Lower lobe of right lung (tissue), 2 donors: ENCODE results near the gene IGFBP5. TPM values are rescaled to one million over a fixed set of nuclear protein-coding genes. Genes with fewer than 3 reads are reported as not detected.

Experiments used
- ATAC-seq, 2 donors: fragments of 200-7000 bp; cut with Tn5 transposase; one replicate each; pipeline ENCODE4 v1.9.1; 2020 to 2022; ENCODE audit warnings: mild to moderate bottlenecking in 2 of 2, moderate library complexity in 2 of 2
- DNase-seq: peaks from one replicate; pipeline ENCODE4 v3.0.0-alpha.2; 2020
- H3K27ac ChIP-seq: fragments of 200-600 bp; one replicate; pipeline ENCODE4 v1.8.0; 2022
- H3K27me3 ChIP-seq: fragments of 200-600 bp; one replicate; pipeline ENCODE4 v1.8.0; 2022; ENCODE audit warnings: low read depth
- H3K36me3 ChIP-seq: fragments of 200-600 bp; one replicate; pipeline ENCODE4 v1.8.0; 2022; ENCODE audit warnings: mild to moderate bottlenecking
- H3K4me1 ChIP-seq: fragments of 200-600 bp; one replicate; pipeline ENCODE4 v1.8.0; 2022
- H3K4me3 ChIP-seq: fragments of 200-600 bp; one replicate; pipeline ENCODE4 v1.8.0; 2022; ENCODE audit warnings: mild to moderate bottlenecking
- H3K9me3 ChIP-seq: fragments of 200-600 bp; one replicate; pipeline ENCODE4 v1.8.0; 2022
- intact Hi-C: fragments of 100-400 bp; cut with DNase I; formaldehyde crosslinking; loops from one replicate; pipeline ENCODE4 v1.11.0; 2022
- total RNA-seq: library from RNA; stranded (reverse); fragmentation: NEBNext Ultra II Directional; extraction: Animal tissue kit (Norgen Biotek cat#: 25700); gene quantifications from one replicate; pipeline ENCODE4 v1.2.1, GENCODE V29; 2021
- TF ChIP-seq, protein P1 (sequence below): fragments of 200-600 bp; IDR thresholded peaks from one replicate; pipeline ENCODE4 v1.8.0; 2022; ENCODE audit warnings: antibody characterized with exemption, mild to moderate bottlenecking
- donor health status: DM: no; HTN: yes; CAD: no; lungs with severe emphysema.

IGFBP5 gene
- total RNA-seq, 1 donor from 2014 or later = 145 TPM

GRCh38 chr2:216633616-216634369, 61.6 kb downstream of the IGFBP5 start:
- Histone ChIP-seq H3K9me3 (no peaks in the 10 kb centered on the region), H3K4me3 (peak overlapping the region; percentile 55), H3K36me3 (no peaks in the 10 kb centered on the region), H3K27ac (no peak overlapping the region), H3K4me1 (peaks cover 37% of the 10 kb centered on the region), H3K27me3 (peaks cover 43% of the 10 kb centered on the region)
- ATAC-seq = peak; percentile 11 to 15
- intact Hi-C loops = no loop called here
- TF ChIP-seq, protein P1, sequence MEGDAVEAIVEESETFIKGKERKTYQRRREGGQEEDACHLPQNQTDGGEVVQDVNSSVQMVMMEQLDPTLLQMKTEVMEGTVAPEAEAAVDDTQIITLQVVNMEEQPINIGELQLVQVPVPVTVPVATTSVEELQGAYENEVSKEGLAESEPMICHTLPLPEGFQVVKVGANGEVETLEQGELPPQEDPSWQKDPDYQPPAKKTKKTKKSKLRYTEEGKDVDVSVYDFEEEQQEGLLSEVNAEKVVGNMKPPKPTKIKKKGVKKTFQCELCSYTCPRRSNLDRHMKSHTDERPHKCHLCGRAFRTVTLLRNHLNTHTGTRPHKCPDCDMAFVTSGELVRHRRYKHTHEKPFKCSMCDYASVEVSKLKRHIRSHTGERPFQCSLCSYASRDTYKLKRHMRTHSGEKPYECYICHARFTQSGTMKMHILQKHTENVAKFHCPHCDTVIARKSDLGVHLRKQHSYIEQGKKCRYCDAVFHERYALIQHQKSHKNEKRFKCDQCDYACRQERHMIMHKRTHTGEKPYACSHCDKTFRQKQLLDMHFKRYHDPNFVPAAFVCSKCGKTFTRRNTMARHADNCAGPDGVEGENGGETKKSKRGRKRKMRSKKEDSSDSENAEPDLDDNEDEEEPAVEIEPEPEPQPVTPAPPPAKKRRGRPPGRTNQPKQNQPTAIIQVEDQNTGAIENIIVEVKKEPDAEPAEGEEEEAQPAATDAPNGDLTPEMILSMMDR = no peak
- no peak for DNase-seq

GRCh38 chr2:216632952-216633615, 62.3 kb downstream of the IGFBP5 start, which contains the start of gene IGFBP2:
Gene IGFBP2 (plus strand): TSS chr2:216633420. CDS start chr2:216633524, 104 bp downstream.
- H3K27me3 ChIP-seq = peaks cover 40% of the 10 kb centered on the region

DNA sequence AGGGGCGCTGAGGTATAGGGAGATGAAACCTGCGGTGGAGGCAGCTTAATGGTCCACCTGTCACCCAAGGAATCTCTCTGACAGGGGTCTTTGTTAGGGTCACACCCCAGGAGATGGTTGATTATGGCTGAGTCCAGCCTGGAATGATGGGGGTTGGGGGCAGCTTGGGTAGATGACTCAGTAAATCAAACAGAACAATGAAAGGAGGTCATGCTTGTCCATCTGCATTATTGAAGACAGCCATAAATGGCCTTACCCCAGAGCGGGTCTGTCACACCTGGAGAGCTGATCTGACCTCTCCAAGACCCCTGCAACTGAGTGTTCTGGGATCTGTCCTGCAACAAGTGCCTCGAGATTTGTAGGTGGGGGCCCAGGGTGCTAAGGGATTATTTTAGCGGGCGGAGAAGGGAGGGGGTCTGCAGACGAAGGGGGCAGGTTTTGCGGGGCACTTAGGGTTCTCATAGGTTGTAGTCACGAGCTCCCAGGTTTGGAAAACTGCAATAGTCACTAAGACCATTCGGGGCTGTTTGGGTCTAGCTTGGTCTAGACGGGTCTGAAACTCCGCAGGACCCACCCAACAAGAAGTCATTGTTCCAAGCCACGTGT, 62.9 kb downstream of the IGFBP5 start:
- H3K4me1 ChIP-seq = peaks cover 34% of the 10 kb centered on the region
- H3K36me3 ChIP-seq = no peaks in the 10 kb centered on the region
- no peak for DNase-seq
- TF ChIP-seq, protein P1 = no peak
- no peak for ATAC-seq
- H3K4me3 ChIP-seq = no peak overlapping the region
- no peaks in the 10 kb centered on the region for H3K9me3 ChIP-seq
- no peak overlapping the region for H3K27ac ChIP-seq
- intact Hi-C loops = no loop called here
- peaks cover 34% of the 10 kb centered on the region for H3K27me3 ChIP-seq

More at GRCh38 chr2:216632952-216633615, 62.3 kb downstream of the IGFBP5 start, which contains the start of gene IGFBP2:
- H3K4me1 ChIP-seq = peaks cover 37% of the 10 kb centered on the region
- H3K27ac ChIP-seq = no peak within 1 kb of the TSS
- peak within 1 kb of the TSS; percentile 55 for H3K4me3 ChIP-seq
- no peaks in the 10 kb centered on the region for H3K36me3 ChIP-seq
- intact Hi-C loops = no loop called here
- TF ChIP-seq, protein P1 = no peak
- ATAC-seq (peak; percentile 3 to 44), DNase-seq (no peak)
- H3K9me3 ChIP-seq = no peaks in the 10 kb centered on the region

DNA sequence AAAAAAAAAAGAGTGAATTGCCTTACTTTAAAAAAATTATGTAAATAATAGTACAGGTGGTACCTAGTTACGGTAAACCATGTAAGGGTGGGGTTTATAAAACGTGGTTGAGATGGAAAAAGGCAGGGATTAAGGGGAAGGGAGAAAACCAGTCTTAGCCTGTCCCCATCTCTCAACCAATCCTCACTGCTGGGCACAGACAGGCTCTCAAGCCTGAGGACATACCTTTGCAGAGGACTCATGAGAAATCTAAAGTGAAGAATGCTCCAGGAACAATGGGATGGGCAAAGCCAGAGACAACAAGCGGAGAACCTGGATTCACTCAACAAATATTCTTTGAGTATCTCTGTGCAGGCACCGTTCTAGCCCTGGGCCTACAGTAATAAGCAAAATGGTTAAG, 65.6 kb downstream of the IGFBP5 start:
- TF ChIP-seq, protein P1 = no peak
- ATAC-seq = no peak

GRCh38 chr2:216626875-216627245, 68.5 kb downstream of the IGFBP5 start:
- Histone ChIP-seq H3K36me3 (no peaks in the 10 kb centered on the region), H3K4me3 (no peak overlapping the region), H3K27me3 (peaks cover 2% of the 10 kb centered on the region), H3K9me3 (no peaks in the 10 kb centered on the region), H3K27ac (no peak overlapping the region), H3K4me1 (no peaks in the 10 kb centered on the region)
- DNase-seq (no peak), ATAC-seq (no peak)
- TF ChIP-seq, protein P1 = no peak
- intact Hi-C loops = no loop called here

More for the DNA sequence above, 65.6 kb downstream of the IGFBP5 start:
- Histone ChIP-seq H3K27me3 (peaks cover 20% of the 10 kb centered on the region), H3K27ac (no peak overlapping the region), H3K36me3 (no peaks in the 10 kb centered on the region), H3K4me1 (peaks cover 12% of the 10 kb centered on the region), H3K9me3 (no peaks in the 10 kb centered on the region), H3K4me3 (no peak overlapping the region)
- no peak for DNase-seq
- intact Hi-C loops = no loop called here
